WTC11 (cell line): ENCODE data around the gene NPY5R. TPM values are rescaled to one million over a fixed set of nuclear protein-coding genes. Genes with fewer than 3 reads are reported as not detected.

Source experiments
- ATAC-seq: fragments of 200-7000 bp; cut with Tn5 transposase; 2 replicates; pipeline ENCODE4 v1.10.0; 2021; ENCODE audit warnings: mild to moderate bottlenecking, moderate library complexity
- CTCF ChIA-PET: fragments of 300-600 bp; sonication (Branson Sonifier 250); formaldehyde crosslinking; loops from one replicate; lab custom pipeline; 2021; ENCODE audit warnings: antibody characterized with exemption; lab: Charles Lee
- POLR2A ChIA-PET: fragments of 350-600 bp; sonication (Branson Sonifier 250); formaldehyde crosslinking; loops from one replicate; lab custom pipeline; 2021; ENCODE audit warnings: antibody characterized with exemption; lab: Charles Lee
- DNase-seq: peaks from one replicate; pipeline ENCODE4 v3.0.0; 2021; ENCODE audit warnings: low spot score
- H3K27ac Mint-ChIP-seq: 2 replicates; pipeline ENCODE4 v1.8.0; 2021; ENCODE audit warnings: mixed read lengths
- H3K27me3 Mint-ChIP-seq: 2 replicates; pipeline ENCODE4 v1.8.0; 2021; ENCODE audit warnings: low read depth, mild to moderate bottlenecking, moderate library complexity, mixed read lengths
- H3K36me3 Mint-ChIP-seq: 2 replicates; pipeline ENCODE4 v1.8.0; 2021; ENCODE audit warnings: mixed read lengths
- H3K4me1 Mint-ChIP-seq: 2 replicates; pipeline ENCODE4 v1.8.0; 2022; ENCODE audit warnings: mixed read lengths
- H3K4me3 Mint-ChIP-seq: 2 replicates; pipeline ENCODE4 v1.8.0; 2021; ENCODE audit warnings: mild to moderate bottlenecking, moderate library complexity, mixed read lengths
- H3K9me3 Mint-ChIP-seq: 2 replicates; pipeline ENCODE4 v1.8.0; 2021; ENCODE audit warnings: mixed read lengths
- ATF3 ChIP-seq: sonication (generic); formaldehyde crosslinking; conservative IDR thresholded peaks from 2 replicates; pipeline ENCODE4 v1.8.1; 2022; ENCODE audit warnings: mild to moderate bottlenecking, missing genetic modification reagents
- EMX1 ChIP-seq: fragments of 250-450 bp; sonication (Bioruptor Pico); IDR thresholded peaks from 2 replicates; pipeline ENCODE4 v1.8.0; 2021; ENCODE audit warnings: mild to moderate bottlenecking
- FOXP1 ChIP-seq: sonication (generic); formaldehyde crosslinking; IDR thresholded peaks from 2 replicates; pipeline ENCODE4 v1.8.0; 2022; ENCODE audit warnings: missing genetic modification reagents, mild to moderate bottlenecking, moderate library complexity, borderline replicate concordance
- IRF1 ChIP-seq: sonication (generic); formaldehyde crosslinking; IDR thresholded peaks from 2 replicates; pipeline ENCODE4 v1.8.0; 2023; ENCODE audit warnings: missing genetic modification reagents
- KAT7 ChIP-seq: sonication (generic); formaldehyde crosslinking; IDR thresholded peaks from 2 replicates; pipeline ENCODE4 v1.8.1; 2023; ENCODE audit warnings: missing genetic modification reagents, mild to moderate bottlenecking, borderline replicate concordance
- MAX ChIP-seq: sonication (generic); formaldehyde crosslinking; IDR thresholded peaks from 2 replicates; pipeline ENCODE4 v1.8.0; 2022; ENCODE audit warnings: mild to moderate bottlenecking, missing genetic modification reagents
- NR3C1 ChIP-seq: sonication (generic); formaldehyde crosslinking; conservative IDR thresholded peaks from 2 replicates; pipeline ENCODE4 v1.8.1; 2023; ENCODE audit warnings: low read depth, mild to moderate bottlenecking, missing genetic modification reagents
- RORB ChIP-seq: fragments of 250-450 bp; sonication (Bioruptor Pico); IDR thresholded peaks from 2 replicates; pipeline ENCODE4 v1.9.0; 2021; ENCODE audit warnings: mild to moderate bottlenecking
- SP1 ChIP-seq: sonication (generic); formaldehyde crosslinking; conservative IDR thresholded peaks from 2 replicates; pipeline ENCODE4 v1.8.1; 2022; ENCODE audit warnings: missing genetic modification reagents
- TEAD1 ChIP-seq: sonication (generic); formaldehyde crosslinking; IDR thresholded peaks from 2 replicates; pipeline ENCODE4 v1.8.0; 2022; ENCODE audit warnings: mild to moderate bottlenecking, missing genetic modification reagents
- ZNF263 ChIP-seq: sonication (generic); formaldehyde crosslinking; IDR thresholded peaks from 2 replicates; pipeline ENCODE4 v1.8.1; 2022; ENCODE audit warnings: low read depth, mild to moderate bottlenecking, moderate library complexity, missing genetic modification reagents
- total RNA-seq: library from RNA; stranded (reverse); gene quantifications from 3 replicates; pipeline ENCODE4 v1.2.3, GENCODE V29; 2021
- TF ChIP-seq, protein P1 (sequence below): sonication (generic); formaldehyde crosslinking; IDR thresholded peaks from 2 replicates; pipeline ENCODE4 v1.8.1; 2023; ENCODE audit warnings: mild to moderate bottlenecking, missing genetic modification reagents, moderate library complexity
- TF ChIP-seq, protein P2 (sequence below): sonication (generic); formaldehyde crosslinking; IDR thresholded peaks from 2 replicates; pipeline ENCODE4 v1.8.1; 2022; ENCODE audit warnings: low read depth, mild to moderate bottlenecking, moderate library complexity, missing genetic modification reagents, borderline replicate concordance
- TF ChIP-seq, protein P3 (sequence below): sonication (generic); formaldehyde crosslinking; IDR thresholded peaks from 2 replicates; pipeline ENCODE4 v1.8.1; 2022; ENCODE audit warnings: mild to moderate bottlenecking, missing genetic modification reagents, moderate library complexity, borderline replicate concordance
- TF ChIP-seq, protein P4 (sequence below): sonication (generic); formaldehyde crosslinking; IDR thresholded peaks from 2 replicates; pipeline ENCODE4 v1.8.0; 2022; ENCODE audit warnings: missing genetic modification reagents
- TF ChIP-seq, protein P5 (sequence below): sonication (generic); formaldehyde crosslinking; conservative IDR thresholded peaks from 2 replicates; pipeline ENCODE4 v1.8.1; 2023; ENCODE audit warnings: mild to moderate bottlenecking, low read depth, missing genetic modification reagents, moderate library complexity
- TF ChIP-seq, protein P6 (sequence below): sonication (generic); formaldehyde crosslinking; IDR thresholded peaks from 2 replicates; pipeline ENCODE4 v1.8.1; 2023; ENCODE audit warnings: mild to moderate bottlenecking, missing genetic modification reagents, borderline replicate concordance

Gene NPY5R
- total RNA-seq, 1 experiment from 2014 or later: 4.5 TPM

GRCh38 chr4:163295138-163295537, 48.6 kb upstream of the NPY5R start:
- ATAC-seq (no peak), DNase-seq (no peak)
- TF ChIP-seq EMX1 (CRISPR knock-in tag) (no peak), SP1 (no peak), KAT7 (CRISPR knock-in tag) (no peak), ATF3 (no peak), MAX (CRISPR knock-in tag) (no peak), ZNF263 (CRISPR knock-in tag) (no peak), IRF1 (CRISPR knock-in tag) (no peak), RORB (CRISPR knock-in tag) (no peak), FOXP1 (CRISPR knock-in tag) (no peak), TEAD1 (CRISPR knock-in tag) (no peak), NR3C1 (CRISPR knock-in tag) (no peak)
- TF ChIP-seq, protein P1, sequence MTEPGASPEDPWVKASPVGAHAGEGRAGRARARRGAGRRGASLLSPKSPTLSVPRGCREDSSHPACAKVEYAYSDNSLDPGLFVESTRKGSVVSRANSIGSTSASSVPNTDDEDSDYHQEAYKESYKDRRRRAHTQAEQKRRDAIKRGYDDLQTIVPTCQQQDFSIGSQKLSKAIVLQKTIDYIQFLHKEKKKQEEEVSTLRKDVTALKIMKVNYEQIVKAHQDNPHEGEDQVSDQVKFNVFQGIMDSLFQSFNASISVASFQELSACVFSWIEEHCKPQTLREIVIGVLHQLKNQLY: no peak
- TF ChIP-seq, protein P2, sequence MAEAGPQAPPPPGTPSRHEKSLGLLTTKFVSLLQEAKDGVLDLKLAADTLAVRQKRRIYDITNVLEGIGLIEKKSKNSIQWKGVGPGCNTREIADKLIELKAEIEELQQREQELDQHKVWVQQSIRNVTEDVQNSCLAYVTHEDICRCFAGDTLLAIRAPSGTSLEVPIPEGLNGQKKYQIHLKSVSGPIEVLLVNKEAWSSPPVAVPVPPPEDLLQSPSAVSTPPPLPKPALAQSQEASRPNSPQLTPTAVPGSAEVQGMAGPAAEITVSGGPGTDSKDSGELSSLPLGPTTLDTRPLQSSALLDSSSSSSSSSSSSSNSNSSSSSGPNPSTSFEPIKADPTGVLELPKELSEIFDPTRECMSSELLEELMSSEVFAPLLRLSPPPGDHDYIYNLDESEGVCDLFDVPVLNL: no peak
- TF ChIP-seq, protein P3, sequence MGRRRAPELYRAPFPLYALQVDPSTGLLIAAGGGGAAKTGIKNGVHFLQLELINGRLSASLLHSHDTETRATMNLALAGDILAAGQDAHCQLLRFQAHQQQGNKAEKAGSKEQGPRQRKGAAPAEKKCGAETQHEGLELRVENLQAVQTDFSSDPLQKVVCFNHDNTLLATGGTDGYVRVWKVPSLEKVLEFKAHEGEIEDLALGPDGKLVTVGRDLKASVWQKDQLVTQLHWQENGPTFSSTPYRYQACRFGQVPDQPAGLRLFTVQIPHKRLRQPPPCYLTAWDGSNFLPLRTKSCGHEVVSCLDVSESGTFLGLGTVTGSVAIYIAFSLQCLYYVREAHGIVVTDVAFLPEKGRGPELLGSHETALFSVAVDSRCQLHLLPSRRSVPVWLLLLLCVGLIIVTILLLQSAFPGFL (CRISPR knock-in tag): no peak
- TF ChIP-seq, protein P4, sequence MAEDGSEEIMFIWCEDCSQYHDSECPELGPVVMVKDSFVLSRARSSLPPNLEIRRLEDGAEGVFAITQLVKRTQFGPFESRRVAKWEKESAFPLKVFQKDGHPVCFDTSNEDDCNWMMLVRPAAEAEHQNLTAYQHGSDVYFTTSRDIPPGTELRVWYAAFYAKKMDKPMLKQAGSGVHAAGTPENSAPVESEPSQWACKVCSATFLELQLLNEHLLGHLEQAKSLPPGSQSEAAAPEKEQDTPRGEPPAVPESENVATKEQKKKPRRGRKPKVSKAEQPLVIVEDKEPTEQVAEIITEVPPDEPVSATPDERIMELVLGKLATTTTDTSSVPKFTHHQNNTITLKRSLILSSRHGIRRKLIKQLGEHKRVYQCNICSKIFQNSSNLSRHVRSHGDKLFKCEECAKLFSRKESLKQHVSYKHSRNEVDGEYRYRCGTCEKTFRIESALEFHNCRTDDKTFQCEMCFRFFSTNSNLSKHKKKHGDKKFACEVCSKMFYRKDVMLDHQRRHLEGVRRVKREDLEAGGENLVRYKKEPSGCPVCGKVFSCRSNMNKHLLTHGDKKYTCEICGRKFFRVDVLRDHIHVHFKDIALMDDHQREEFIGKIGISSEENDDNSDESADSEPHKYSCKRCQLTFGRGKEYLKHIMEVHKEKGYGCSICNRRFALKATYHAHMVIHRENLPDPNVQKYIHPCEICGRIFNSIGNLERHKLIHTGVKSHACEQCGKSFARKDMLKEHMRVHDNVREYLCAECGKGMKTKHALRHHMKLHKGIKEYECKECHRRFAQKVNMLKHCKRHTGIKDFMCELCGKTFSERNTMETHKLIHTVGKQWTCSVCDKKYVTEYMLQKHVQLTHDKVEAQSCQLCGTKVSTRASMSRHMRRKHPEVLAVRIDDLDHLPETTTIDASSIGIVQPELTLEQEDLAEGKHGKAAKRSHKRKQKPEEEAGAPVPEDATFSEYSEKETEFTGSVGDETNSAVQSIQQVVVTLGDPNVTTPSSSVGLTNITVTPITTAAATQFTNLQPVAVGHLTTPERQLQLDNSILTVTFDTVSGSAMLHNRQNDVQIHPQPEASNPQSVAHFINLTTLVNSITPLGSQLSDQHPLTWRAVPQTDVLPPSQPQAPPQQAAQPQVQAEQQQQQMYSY (CRISPR knock-in tag): no peak
- TF ChIP-seq, protein P5, sequence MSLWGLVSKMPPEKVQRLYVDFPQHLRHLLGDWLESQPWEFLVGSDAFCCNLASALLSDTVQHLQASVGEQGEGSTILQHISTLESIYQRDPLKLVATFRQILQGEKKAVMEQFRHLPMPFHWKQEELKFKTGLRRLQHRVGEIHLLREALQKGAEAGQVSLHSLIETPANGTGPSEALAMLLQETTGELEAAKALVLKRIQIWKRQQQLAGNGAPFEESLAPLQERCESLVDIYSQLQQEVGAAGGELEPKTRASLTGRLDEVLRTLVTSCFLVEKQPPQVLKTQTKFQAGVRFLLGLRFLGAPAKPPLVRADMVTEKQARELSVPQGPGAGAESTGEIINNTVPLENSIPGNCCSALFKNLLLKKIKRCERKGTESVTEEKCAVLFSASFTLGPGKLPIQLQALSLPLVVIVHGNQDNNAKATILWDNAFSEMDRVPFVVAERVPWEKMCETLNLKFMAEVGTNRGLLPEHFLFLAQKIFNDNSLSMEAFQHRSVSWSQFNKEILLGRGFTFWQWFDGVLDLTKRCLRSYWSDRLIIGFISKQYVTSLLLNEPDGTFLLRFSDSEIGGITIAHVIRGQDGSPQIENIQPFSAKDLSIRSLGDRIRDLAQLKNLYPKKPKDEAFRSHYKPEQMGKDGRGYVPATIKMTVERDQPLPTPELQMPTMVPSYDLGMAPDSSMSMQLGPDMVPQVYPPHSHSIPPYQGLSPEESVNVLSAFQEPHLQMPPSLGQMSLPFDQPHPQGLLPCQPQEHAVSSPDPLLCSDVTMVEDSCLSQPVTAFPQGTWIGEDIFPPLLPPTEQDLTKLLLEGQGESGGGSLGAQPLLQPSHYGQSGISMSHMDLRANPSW (CRISPR knock-in tag): no peak
- TF ChIP-seq, protein P6, sequence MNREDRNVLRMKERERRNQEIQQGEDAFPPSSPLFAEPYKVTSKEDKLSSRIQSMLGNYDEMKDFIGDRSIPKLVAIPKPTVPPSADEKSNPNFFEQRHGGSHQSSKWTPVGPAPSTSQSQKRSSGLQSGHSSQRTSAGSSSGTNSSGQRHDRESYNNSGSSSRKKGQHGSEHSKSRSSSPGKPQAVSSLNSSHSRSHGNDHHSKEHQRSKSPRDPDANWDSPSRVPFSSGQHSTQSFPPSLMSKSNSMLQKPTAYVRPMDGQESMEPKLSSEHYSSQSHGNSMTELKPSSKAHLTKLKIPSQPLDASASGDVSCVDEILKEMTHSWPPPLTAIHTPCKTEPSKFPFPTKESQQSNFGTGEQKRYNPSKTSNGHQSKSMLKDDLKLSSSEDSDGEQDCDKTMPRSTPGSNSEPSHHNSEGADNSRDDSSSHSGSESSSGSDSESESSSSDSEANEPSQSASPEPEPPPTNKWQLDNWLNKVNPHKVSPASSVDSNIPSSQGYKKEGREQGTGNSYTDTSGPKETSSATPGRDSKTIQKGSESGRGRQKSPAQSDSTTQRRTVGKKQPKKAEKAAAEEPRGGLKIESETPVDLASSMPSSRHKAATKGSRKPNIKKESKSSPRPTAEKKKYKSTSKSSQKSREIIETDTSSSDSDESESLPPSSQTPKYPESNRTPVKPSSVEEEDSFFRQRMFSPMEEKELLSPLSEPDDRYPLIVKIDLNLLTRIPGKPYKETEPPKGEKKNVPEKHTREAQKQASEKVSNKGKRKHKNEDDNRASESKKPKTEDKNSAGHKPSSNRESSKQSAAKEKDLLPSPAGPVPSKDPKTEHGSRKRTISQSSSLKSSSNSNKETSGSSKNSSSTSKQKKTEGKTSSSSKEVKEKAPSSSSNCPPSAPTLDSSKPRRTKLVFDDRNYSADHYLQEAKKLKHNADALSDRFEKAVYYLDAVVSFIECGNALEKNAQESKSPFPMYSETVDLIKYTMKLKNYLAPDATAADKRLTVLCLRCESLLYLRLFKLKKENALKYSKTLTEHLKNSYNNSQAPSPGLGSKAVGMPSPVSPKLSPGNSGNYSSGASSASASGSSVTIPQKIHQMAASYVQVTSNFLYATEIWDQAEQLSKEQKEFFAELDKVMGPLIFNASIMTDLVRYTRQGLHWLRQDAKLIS (CRISPR knock-in tag): no peak
- Mint-ChIP-seq H3K4me3 (no peak overlapping the region), H3K9me3 (peaks cover 6% of the 10 kb centered on the region), H3K36me3 (no peaks in the 10 kb centered on the region), H3K27ac (no peak overlapping the region), H3K27me3 (no peaks in the 10 kb centered on the region), H3K4me1 (no peaks in the 10 kb centered on the region)
- CTCF ChIA-PET: no interaction called here
- POLR2A ChIA-PET: no interaction called here
